GM12878 (cell line): Measurements from ENCODE around the gene CDCA3.

Source experiments
- CEBPB ChIP-seq, 2 experiments: fragments of 150-350 bp in 1 of 2; IDR thresholded peaks; 2 replicates each; pipeline ENCODE4 v1.6.1; 2012 to 2014; ENCODE audit warnings: low read depth in 2 of 2, low read length in 2 of 2, borderline replicate concordance in 1 of 2, inconsistent platforms in 1 of 2
- FOS ChIP-seq: IDR thresholded peaks from 3 replicates; pipeline ENCODE4 v1.6.1; 2011; ENCODE audit warnings: borderline replicate concordance; ENCODE audit not compliant: insufficient read length; ENCODE audit errors: extremely low read depth
- NR2C2 ChIP-seq: IDR thresholded peaks from 2 replicates; pipeline ENCODE4 v1.6.1; 2011; ENCODE audit warnings: borderline replicate concordance, low read depth; ENCODE audit not compliant: control insufficient read depth, insufficient read length
- TAF1 ChIP-seq: IDR thresholded peaks from 2 replicates; pipeline ENCODE4 v1.6.1; 2011; ENCODE audit warnings: mild to moderate bottlenecking, low read depth, low read length, borderline replicate concordance
- TBL1XR1 ChIP-seq: IDR thresholded peaks from 2 replicates; pipeline ENCODE4 v1.6.1; 2012; ENCODE audit warnings: low read depth, low read length, improper control_type of control experiment
- TF ChIP-seq, protein P1 (sequence below), 3 experiments: IDR thresholded peaks in 2 of 3; conservative IDR thresholded peaks in 1 of 3; 2 replicates each; pipeline ENCODE4 v1.5.1; 2011; ENCODE audit warnings: low read depth in 3 of 3, low read length in 3 of 3, mild to moderate bottlenecking in 3 of 3, control low read depth in 2 of 3, moderate library complexity in 2 of 3, inconsistent platforms in 1 of 3, mixed read lengths in 1 of 3; ENCODE audit not compliant: control insufficient read depth in 2 of 3, insufficient read depth in 1 of 3; ENCODE audit errors: extremely low read depth in 1 of 3
- TF ChIP-seq, protein P2 (sequence below): IDR thresholded peaks from 2 replicates; pipeline ENCODE4 v1.6.1; 2012; ENCODE audit warnings: low read depth, low read length, improper control_type of control experiment
- TF ChIP-seq, protein P3 (sequence below): fragments of 450-650 bp; IDR thresholded peaks from 2 replicates; pipeline ENCODE4 v1.6.1; 2017; ENCODE audit warnings: mild to moderate bottlenecking, low read depth, inconsistent platforms; ENCODE audit not compliant: poor library complexity, severe bottlenecking
- TF ChIP-seq, protein P4 (sequence below): fragments of 450-650 bp; IDR thresholded peaks from 2 replicates; pipeline ENCODE4 v1.6.1; 2016; ENCODE audit warnings: mild to moderate bottlenecking

DNA sequence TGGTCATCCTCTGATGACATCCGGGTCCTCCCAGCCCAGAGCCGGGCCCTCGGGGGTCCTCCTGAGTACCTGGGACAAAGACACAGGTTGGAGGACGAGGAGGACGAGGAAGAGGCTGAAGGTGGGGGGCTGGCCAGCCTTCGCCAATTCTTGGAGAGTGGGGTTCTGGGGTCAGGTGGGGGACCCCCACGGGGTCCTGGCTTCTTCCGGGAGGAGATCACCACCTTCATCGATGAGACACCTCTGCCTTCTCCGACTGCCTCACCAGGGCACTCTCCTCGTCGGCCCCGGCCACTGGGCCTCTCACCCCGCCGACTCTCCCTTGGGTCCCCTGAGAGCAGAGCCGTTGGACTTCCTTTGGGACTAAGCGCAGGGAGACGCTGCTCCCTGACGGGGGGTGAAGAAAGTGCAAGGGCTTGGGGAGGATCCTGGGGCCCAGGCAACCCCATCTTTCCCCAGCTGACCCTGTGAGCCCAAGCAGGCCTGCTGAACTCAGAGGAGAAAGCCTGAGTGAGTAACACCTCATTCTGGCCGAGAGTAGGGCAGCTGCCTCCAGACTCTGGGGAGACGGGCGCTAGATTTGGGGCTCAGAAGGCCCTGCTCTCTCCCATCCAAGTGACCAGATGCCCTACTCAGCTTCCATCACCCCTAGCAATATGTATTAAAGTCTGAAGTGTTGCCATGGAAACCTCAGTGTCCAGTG, 24.2 kb downstream of the CDCA3 start:
- TF ChIP-seq, protein P1, sequence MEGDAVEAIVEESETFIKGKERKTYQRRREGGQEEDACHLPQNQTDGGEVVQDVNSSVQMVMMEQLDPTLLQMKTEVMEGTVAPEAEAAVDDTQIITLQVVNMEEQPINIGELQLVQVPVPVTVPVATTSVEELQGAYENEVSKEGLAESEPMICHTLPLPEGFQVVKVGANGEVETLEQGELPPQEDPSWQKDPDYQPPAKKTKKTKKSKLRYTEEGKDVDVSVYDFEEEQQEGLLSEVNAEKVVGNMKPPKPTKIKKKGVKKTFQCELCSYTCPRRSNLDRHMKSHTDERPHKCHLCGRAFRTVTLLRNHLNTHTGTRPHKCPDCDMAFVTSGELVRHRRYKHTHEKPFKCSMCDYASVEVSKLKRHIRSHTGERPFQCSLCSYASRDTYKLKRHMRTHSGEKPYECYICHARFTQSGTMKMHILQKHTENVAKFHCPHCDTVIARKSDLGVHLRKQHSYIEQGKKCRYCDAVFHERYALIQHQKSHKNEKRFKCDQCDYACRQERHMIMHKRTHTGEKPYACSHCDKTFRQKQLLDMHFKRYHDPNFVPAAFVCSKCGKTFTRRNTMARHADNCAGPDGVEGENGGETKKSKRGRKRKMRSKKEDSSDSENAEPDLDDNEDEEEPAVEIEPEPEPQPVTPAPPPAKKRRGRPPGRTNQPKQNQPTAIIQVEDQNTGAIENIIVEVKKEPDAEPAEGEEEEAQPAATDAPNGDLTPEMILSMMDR (IDR thresholded peaks at IDR 0.05 in 2 of 3, conservative IDR thresholded peaks at IDR 0.05 in 1 of 3; ENCODE audit: control insufficient read depth in 2 of 3, extremely low read depth in 1 of 3, insufficient read depth in 1 of 3, low read depth in 3 of 3, low read length in 3 of 3), result no peak
- TF ChIP-seq CEBPB (IDR thresholded peaks at IDR 0.05; ENCODE audit: borderline replicate concordance in 1 of 2, low read depth in 2 of 2, low read length in 2 of 2) (no peak), TBL1XR1 (no peak), FOS (no peak), TAF1 (no peak), NR2C2 (no peak)
- TF ChIP-seq, protein P2, sequence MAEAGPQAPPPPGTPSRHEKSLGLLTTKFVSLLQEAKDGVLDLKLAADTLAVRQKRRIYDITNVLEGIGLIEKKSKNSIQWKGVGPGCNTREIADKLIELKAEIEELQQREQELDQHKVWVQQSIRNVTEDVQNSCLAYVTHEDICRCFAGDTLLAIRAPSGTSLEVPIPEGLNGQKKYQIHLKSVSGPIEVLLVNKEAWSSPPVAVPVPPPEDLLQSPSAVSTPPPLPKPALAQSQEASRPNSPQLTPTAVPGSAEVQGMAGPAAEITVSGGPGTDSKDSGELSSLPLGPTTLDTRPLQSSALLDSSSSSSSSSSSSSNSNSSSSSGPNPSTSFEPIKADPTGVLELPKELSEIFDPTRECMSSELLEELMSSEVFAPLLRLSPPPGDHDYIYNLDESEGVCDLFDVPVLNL, result no peak
- TF ChIP-seq, protein P3, sequence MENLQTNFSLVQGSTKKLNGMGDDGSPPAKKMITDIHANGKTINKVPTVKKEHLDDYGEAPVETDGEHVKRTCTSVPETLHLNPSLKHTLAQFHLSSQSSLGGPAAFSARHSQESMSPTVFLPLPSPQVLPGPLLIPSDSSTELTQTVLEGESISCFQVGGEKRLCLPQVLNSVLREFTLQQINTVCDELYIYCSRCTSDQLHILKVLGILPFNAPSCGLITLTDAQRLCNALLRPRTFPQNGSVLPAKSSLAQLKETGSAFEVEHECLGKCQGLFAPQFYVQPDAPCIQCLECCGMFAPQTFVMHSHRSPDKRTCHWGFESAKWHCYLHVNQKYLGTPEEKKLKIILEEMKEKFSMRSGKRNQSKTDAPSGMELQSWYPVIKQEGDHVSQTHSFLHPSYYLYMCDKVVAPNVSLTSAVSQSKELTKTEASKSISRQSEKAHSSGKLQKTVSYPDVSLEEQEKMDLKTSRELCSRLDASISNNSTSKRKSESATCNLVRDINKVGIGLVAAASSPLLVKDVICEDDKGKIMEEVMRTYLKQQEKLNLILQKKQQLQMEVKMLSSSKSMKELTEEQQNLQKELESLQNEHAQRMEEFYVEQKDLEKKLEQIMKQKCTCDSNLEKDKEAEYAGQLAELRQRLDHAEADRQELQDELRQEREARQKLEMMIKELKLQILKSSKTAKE, result no peak
- TF ChIP-seq, protein P4, sequence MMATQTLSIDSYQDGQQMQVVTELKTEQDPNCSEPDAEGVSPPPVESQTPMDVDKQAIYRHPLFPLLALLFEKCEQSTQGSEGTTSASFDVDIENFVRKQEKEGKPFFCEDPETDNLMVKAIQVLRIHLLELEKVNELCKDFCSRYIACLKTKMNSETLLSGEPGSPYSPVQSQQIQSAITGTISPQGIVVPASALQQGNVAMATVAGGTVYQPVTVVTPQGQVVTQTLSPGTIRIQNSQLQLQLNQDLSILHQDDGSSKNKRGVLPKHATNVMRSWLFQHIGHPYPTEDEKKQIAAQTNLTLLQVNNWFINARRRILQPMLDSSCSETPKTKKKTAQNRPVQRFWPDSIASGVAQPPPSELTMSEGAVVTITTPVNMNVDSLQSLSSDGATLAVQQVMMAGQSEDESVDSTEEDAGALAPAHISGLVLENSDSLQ, result no peak
